ENCODE results near the gene STOX1. TPM values are rescaled to one million over a fixed set of nuclear protein-coding genes. Genes with fewer than 3 reads are reported as not detected.

The STOX1 gene
- under 0.01 and 0.19 TPM in 2 replicates for total RNA-seq

GRCh38 chr10:68826764-68827591 is at the start of gene STOX1:
Gene STOX1, plus strand, starts transcription at chr10:68827531. Its CDS starts 93 bp downstream, at chr10:68827624.

GRCh38 chr10:68901105-68901927 is 74.0 kb downstream of the STOX1 start, which contains the start of gene DDX50:
Gene DDX50, plus strand, starts transcription at chr10:68901315. Its CDS starts 70 bp downstream, at chr10:68901385.

Other genes starting within 250 kb of the STOX1 start
- gene CCAR1, start 106.3 kb upstream of the STOX1 start, total RNA-seq = 23.1 and 33.4 TPM in 2 replicates
- 81.3 and 91.3 TPM in 2 replicates for gene DDX50, start 73.8 kb downstream of the STOX1 start, total RNA-seq
- gene DDX21, start 128.6 kb downstream of the STOX1 start, total RNA-seq = 69.9 and 127 TPM in 2 replicates
- gene KIFBP, start 161.3 kb downstream of the STOX1 start, total RNA-seq = 41.2 and 72.5 TPM in 2 replicates